NCI-H774 (cell line): ENCODE data around the gene RPL13.

Experiments
- DNase-seq: peaks from one replicate; lab custom pipeline; 2025; lab: John Stamatoyannopoulos, UW

Gene RPL13

GRCh38 chr16:89545044-89545830 lies 15.2 kb upstream of the RPL13 start:
- no peak for DNase-seq

- no peak for DNase-seq
Measured at GRCh38 chr16:89545831-89546574, 14.5 kb upstream of the RPL13 start.

- DNase-seq = no peak
Measured at GRCh38 chr16:89546781-89547180, 13.7 kb upstream of the RPL13 start.

GRCh38 chr16:89547291-89547690 lies 13.2 kb upstream of the RPL13 start:
- no peak for DNase-seq

GRCh38 chr16:89547860-89548259 lies 12.6 kb upstream of the RPL13 start:
- DNase-seq = no peak

GRCh38 chr16:89548344-89549006 lies 12.0 kb upstream of the RPL13 start:
- no peak for DNase-seq

- no peak for DNase-seq
Measured at GRCh38 chr16:89549007-89549700, 11.3 kb upstream of the RPL13 start.

- DNase-seq = no peak
Measured at GRCh38 chr16:89550421-89551007, 10.0 kb upstream of the RPL13 start.

- no peak for DNase-seq
Measured at GRCh38 chr16:89552329-89552728, 8.2 kb upstream of the RPL13 start.

GRCh38 chr16:89552913-89553312 lies 7.6 kb upstream of the RPL13 start:
- no peak for DNase-seq

GRCh38 chr16:89553733-89554132 lies 6.7 kb upstream of the RPL13 start:
- no peak for DNase-seq

GRCh38 chr16:89554343-89554742 lies 6.1 kb upstream of the RPL13 start:
- DNase-seq = no peak

GRCh38 chr16:89555265-89555664 lies 5.2 kb upstream of the RPL13 start:
- no peak for DNase-seq

GRCh38 chr16:89555780-89556179 lies 4.7 kb upstream of the RPL13 start:
- no peak for DNase-seq

GRCh38 chr16:89556750-89557689 lies 3.5 kb upstream of the RPL13 start:
- no peak for DNase-seq

GRCh38 chr16:89557690-89558490 lies 2.6 kb upstream of the RPL13 start:
- DNase-seq = no peak

GRCh38 chr16:89561142-89561883 lies 831 bp downstream of the RPL13 start:
- no peak for DNase-seq

- DNase-seq = no peak
Measured at GRCh38 chr16:89561884-89562599, 1.6 kb downstream of the RPL13 start.

- DNase-seq = no peak
Measured at GRCh38 chr16:89562939-89563338, 2.5 kb downstream of the RPL13 start.
